NCI-H1417 treated with DMSO at 0.1 percent for 48 hours (cell line): ENCODE data around the gene IGF1R.

Experiments
- DNase-seq: peaks from one replicate; lab custom pipeline; 2025; lab: John Stamatoyannopoulos, UW

The IGF1R gene

GRCh38 chr15:98943601-98944151, 295.3 kb downstream of the IGF1R start:
- no peak for DNase-seq

- no peak for DNase-seq
Measured at GRCh38 chr15:98946301-98947255, 298.2 kb downstream of the IGF1R start.

- no peak for DNase-seq
Measured at GRCh38 chr15:98948456-98948855, 300.1 kb downstream of the IGF1R start.

GRCh38 chr15:98948941-98949340, 300.6 kb downstream of the IGF1R start:
- DNase-seq: no peak

- DNase-seq: no peak
Measured at GRCh38 chr15:98949624-98950023, 301.3 kb downstream of the IGF1R start.

- no peak for DNase-seq
Measured at GRCh38 chr15:98950248-98950647, 301.9 kb downstream of the IGF1R start.

- no peak for DNase-seq
Measured at GRCh38 chr15:98951004-98951403, 302.7 kb downstream of the IGF1R start.

- no peak for DNase-seq
Measured at GRCh38 chr15:98951493-98952320, 303.4 kb downstream of the IGF1R start.

GRCh38 chr15:98952381-98952803, 304.1 kb downstream of the IGF1R start:
- no peak for DNase-seq

GRCh38 chr15:98953000-98953787, 304.9 kb downstream of the IGF1R start:
- no peak for DNase-seq

GRCh38 chr15:98953968-98954367, 305.6 kb downstream of the IGF1R start:
- no peak for DNase-seq

GRCh38 chr15:98954411-98954810, 306.1 kb downstream of the IGF1R start:
- no peak for DNase-seq

- no peak for DNase-seq
Measured at GRCh38 chr15:98955331-98955730, 307.0 kb downstream of the IGF1R start.

GRCh38 chr15:98955961-98956723, 307.8 kb downstream of the IGF1R start:
- DNase-seq: no peak

GRCh38 chr15:98956796-98957553, 308.6 kb downstream of the IGF1R start:
- DNase-seq: no peak

- DNase-seq: no peak
Measured at GRCh38 chr15:98957655-98958054, 309.3 kb downstream of the IGF1R start.

- no peak for DNase-seq
Measured at GRCh38 chr15:98958076-98958475, 309.7 kb downstream of the IGF1R start.

- DNase-seq: no peak
Measured at GRCh38 chr15:98958918-98959639, 310.7 kb downstream of the IGF1R start.

GRCh38 chr15:98959640-98960007, 311.3 kb downstream of the IGF1R start:
- no peak for DNase-seq
